SK-N-SH treated with all-trans-retinoic acid at 6 μM for 48 hours (cell line): Measurements from ENCODE around the gene ATP6V1G1.

Experiments
- ATAC-seq: fragments of 200-7000 bp; cut with Tn5 transposase; 3 replicates; pipeline ENCODE4 v1.9.1; 2020; ENCODE audit warnings: mild to moderate bottlenecking, moderate library complexity
- ARNTL ChIP-seq: fragments of 450-650 bp; formaldehyde crosslinking; IDR thresholded peaks from 2 replicates; pipeline ENCODE4 v1.5.0; 2020; ENCODE audit warnings: low read depth, mild to moderate bottlenecking, moderate library complexity, borderline replicate concordance
- BACH2 ChIP-seq: fragments of 250-450 bp; sonication (Bioruptor Pico); IDR thresholded peaks from 2 replicates; pipeline ENCODE4 v1.9.0; 2021; ENCODE audit warnings: mild to moderate bottlenecking, borderline replicate concordance
- CREB5 ChIP-seq: fragments of 250-450 bp; sonication (Bioruptor Pico); IDR thresholded peaks from 2 replicates; pipeline ENCODE4 v1.5.1; 2020; ENCODE audit warnings: low read depth, mild to moderate bottlenecking, moderate library complexity
- CSDC2 ChIP-seq: fragments of 250-450 bp; sonication (Bioruptor Pico); IDR thresholded peaks from 2 replicates; pipeline ENCODE4 v1.5.0; 2020; ENCODE audit warnings: mild to moderate bottlenecking, moderate library complexity
- ISL1 ChIP-seq: fragments of 250-450 bp; sonication (Bioruptor Pico); IDR thresholded peaks from 2 replicates; pipeline ENCODE4 v2.1.2; 2022; ENCODE audit warnings: mild to moderate bottlenecking, moderate library complexity
- OSR1 ChIP-seq: fragments of 250-450 bp; sonication (Bioruptor Pico); IDR thresholded peaks from 2 replicates; pipeline ENCODE4 v1.8.0; 2022; ENCODE audit warnings: moderate library complexity, mild to moderate bottlenecking, inconsistent platforms
- PPARA ChIP-seq: fragments of 250-450 bp; sonication (Bioruptor Pico); IDR thresholded peaks from 2 replicates; pipeline ENCODE4 v1.5.0; 2020; ENCODE audit warnings: mild to moderate bottlenecking, borderline replicate concordance
- RARB ChIP-seq: fragments of 250-450 bp; sonication (Bioruptor Pico); IDR thresholded peaks from 2 replicates; pipeline ENCODE4 v1.8.0; 2021; ENCODE audit warnings: mild to moderate bottlenecking, moderate library complexity
- SNAI2 ChIP-seq: fragments of 250-450 bp; sonication (Bioruptor Pico); IDR thresholded peaks from 2 replicates; pipeline ENCODE4 v1.5.0; 2020; ENCODE audit warnings: mild to moderate bottlenecking, moderate library complexity
- TCF4 ChIP-seq: fragments of 250-450 bp; sonication (Bioruptor Pico); IDR thresholded peaks from 2 replicates; pipeline ENCODE4 v1.8.0; 2021; ENCODE audit warnings: mild to moderate bottlenecking, moderate library complexity, borderline replicate concordance
- TSHZ2 ChIP-seq: fragments of 250-450 bp; sonication (Bioruptor Pico); IDR thresholded peaks from 2 replicates; pipeline ENCODE4 v1.5.0; 2020; ENCODE audit warnings: mild to moderate bottlenecking, moderate library complexity
- ZC3H10 ChIP-seq: fragments of 250-450 bp; sonication (Bioruptor Pico); IDR thresholded peaks from 2 replicates; pipeline ENCODE4 v1.5.1; 2021; ENCODE audit warnings: mild to moderate bottlenecking, moderate library complexity
- ZFP3 ChIP-seq: fragments of 250-450 bp; sonication (Bioruptor Pico); IDR thresholded peaks from 2 replicates; pipeline ENCODE4 v1.5.0; 2020; ENCODE audit warnings: mild to moderate bottlenecking, moderate library complexity
- ZFP30 ChIP-seq: fragments of 450-650 bp; formaldehyde crosslinking; IDR thresholded peaks from 2 replicates; pipeline ENCODE4 v1.5.0; 2022; ENCODE audit warnings: mild to moderate bottlenecking, moderate library complexity
- ZNF565 ChIP-seq: fragments of 450-650 bp; formaldehyde crosslinking; conservative IDR thresholded peaks from 2 replicates; pipeline ENCODE4 v1.5.0; 2020; ENCODE audit warnings: low read depth, mild to moderate bottlenecking, moderate library complexity
- ZNF8 ChIP-seq: fragments of 450-650 bp; formaldehyde crosslinking; IDR thresholded peaks from 2 replicates; pipeline ENCODE4 v1.5.0; 2020; ENCODE audit warnings: mild to moderate bottlenecking, moderate library complexity
- TF ChIP-seq, protein P1 (sequence below): fragments of 250-450 bp; sonication (Bioruptor Pico); IDR thresholded peaks from 2 replicates; pipeline ENCODE4 v1.8.0; 2021; ENCODE audit warnings: low read depth, mild to moderate bottlenecking, moderate library complexity, borderline replicate concordance
- TF ChIP-seq, protein P2 (sequence below): fragments of 250-450 bp; sonication (Bioruptor Pico); IDR thresholded peaks from 2 replicates; pipeline ENCODE4 v1.5.1; 2021; ENCODE audit warnings: mild to moderate bottlenecking, moderate library complexity

The ATP6V1G1 gene

DNA sequence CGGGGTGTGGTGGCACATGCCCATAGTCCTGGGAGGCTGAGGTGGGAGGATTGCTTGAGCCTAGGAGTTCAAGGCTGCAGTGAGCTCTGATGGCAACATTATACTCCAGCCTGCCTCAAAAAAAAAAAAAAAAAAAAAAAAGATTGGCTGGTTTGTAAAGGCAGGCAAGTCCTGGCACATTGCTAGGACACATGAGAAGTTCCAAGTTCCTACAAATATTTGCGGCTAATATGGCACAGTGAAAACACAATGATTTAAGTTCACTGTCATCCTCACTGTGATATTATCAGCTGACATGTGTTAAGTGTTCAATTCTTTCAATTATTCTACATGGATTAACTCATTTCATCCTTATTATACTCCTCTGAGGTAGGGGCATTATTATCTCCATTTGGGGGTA, 43.6 kb downstream of the ATP6V1G1 start:
- TF ChIP-seq CREB5 (CRISPR knock-in tag) (no peak), ZC3H10 (CRISPR knock-in tag) (no peak), ZFP30 (CRISPR knock-in tag) (no peak), ZNF565 (no peak), OSR1 (CRISPR knock-in tag) (no peak), PPARA (CRISPR knock-in tag) (no peak), TSHZ2 (no peak), SNAI2 (CRISPR knock-in tag) (no peak), ARNTL (CRISPR knock-in tag) (no peak), ISL1 (no peak)
- TF ChIP-seq, protein P1, sequence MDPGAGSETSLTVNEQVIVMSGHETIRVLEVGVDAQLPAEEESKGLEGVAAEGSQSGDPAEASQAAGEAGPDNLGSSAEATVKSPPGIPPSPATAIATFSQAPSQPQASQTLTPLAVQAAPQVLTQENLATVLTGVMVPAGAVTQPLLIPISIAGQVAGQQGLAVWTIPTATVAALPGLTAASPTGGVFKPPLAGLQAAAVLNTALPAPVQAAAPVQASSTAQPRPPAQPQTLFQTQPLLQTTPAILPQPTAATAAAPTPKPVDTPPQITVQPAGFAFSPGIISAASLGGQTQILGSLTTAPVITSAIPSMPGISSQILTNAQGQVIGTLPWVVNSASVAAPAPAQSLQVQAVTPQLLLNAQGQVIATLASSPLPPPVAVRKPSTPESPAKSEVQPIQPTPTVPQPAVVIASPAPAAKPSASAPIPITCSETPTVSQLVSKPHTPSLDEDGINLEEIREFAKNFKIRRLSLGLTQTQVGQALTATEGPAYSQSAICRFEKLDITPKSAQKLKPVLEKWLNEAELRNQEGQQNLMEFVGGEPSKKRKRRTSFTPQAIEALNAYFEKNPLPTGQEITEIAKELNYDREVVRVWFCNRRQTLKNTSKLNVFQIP (CRISPR knock-in tag): no peak
- TF ChIP-seq, protein P2, sequence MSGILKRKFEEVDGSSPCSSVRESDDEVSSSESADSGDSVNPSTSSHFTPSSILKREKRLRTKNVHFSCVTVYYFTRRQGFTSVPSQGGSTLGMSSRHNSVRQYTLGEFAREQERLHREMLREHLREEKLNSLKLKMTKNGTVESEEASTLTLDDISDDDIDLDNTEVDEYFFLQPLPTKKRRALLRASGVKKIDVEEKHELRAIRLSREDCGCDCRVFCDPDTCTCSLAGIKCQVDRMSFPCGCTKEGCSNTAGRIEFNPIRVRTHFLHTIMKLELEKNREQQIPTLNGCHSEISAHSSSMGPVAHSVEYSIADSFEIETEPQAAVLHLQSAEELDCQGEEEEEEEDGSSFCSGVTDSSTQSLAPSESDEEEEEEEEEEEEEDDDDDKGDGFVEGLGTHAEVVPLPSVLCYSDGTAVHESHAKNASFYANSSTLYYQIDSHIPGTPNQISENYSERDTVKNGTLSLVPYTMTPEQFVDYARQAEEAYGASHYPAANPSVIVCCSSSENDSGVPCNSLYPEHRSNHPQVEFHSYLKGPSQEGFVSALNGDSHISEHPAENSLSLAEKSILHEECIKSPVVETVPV (CRISPR knock-in tag): no peak

DNA sequence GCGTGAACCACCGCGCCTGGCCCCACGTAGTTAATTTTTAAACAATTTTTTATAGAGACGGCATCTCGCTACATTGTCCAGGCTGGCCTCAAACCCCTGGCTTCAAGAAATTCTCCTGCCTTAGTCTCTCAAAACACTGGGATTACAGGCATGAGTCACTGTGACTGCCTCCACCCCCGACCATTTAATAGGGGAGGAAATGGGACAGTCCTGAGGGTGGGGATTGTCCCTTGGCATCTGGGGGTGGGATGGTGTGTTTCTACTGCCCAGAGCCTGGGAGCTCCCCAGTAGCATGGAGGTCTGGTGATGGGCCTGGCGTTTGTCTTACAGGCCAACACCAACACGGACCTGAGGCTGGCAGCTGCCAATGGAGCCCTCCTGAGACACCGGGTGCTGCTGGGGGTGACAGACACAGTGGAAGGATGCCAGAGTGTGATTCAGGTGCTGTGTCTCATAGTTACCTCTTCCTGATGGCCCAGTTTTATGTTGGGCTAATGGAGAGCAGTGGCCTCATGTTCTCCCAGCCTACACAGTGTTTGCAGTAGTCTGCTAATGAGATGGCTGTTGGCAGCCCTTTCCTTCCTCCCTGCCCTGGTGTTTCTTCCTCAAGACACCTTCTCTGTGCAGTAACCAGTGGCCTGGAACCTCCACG, 46.0 kb downstream of the ATP6V1G1 start:
- ATAC-seq: no peak
- TF ChIP-seq, protein P1 (CRISPR knock-in tag): no peak
- TF ChIP-seq CSDC2 (CRISPR knock-in tag) (no peak), TSHZ2 (no peak), ZFP3 (CRISPR knock-in tag) (no peak), PPARA (CRISPR knock-in tag) (no peak), ZNF8 (CRISPR knock-in tag) (no peak), BACH2 (CRISPR knock-in tag) (no peak), SNAI2 (CRISPR knock-in tag) (no peak), ZC3H10 (CRISPR knock-in tag) (no peak), ARNTL (CRISPR knock-in tag) (no peak), CREB5 (CRISPR knock-in tag) (no peak), TCF4 (no peak), ZNF565 (no peak), ISL1 (no peak), RARB (CRISPR knock-in tag) (no peak)
- TF ChIP-seq, protein P2 (CRISPR knock-in tag): no peak

More for the DNA sequence above, 43.6 kb downstream of the ATP6V1G1 start:
- ATAC-seq: no peak
